ENCODE measurements around the gene SYT13.

- no peak for TF ChIP-seq CEBPB (IDR thresholded peaks at IDR 0.05)
- no peak for TF ChIP-seq EP300 (IDR thresholded peaks at IDR 0.05; ENCODE audit: borderline replicate concordance)
- TF ChIP-seq TAF1 (IDR thresholded peaks at IDR 0.05; ENCODE audit: low read depth), result no peak
- TF ChIP-seq YY1 (IDR thresholded peaks at IDR 0.05; ENCODE audit: low read depth), result no peak
- TF ChIP-seq CREB1 (IDR thresholded peaks at IDR 0.05; ENCODE audit: low read depth), result no peak
- TF ChIP-seq RAD21 (IDR thresholded peaks at IDR 0.05; ENCODE audit: low read depth), result no peak
- no peak for TF ChIP-seq FOXM1 (IDR thresholded peaks at IDR 0.05; ENCODE audit: borderline replicate concordance, low read depth)
- no peak for TF ChIP-seq MAX (IDR thresholded peaks at IDR 0.05)
- TF ChIP-seq TCF12 (IDR thresholded peaks at IDR 0.05; ENCODE audit: low read depth), result no peak
- no peak for TF ChIP-seq NFIC (IDR thresholded peaks at IDR 0.05)
- TF ChIP-seq REST (IDR thresholded peaks at IDR 0.05; ENCODE audit: low read depth), result no peak
- TF ChIP-seq ZBTB7A (IDR thresholded peaks at IDR 0.05; ENCODE audit: low read depth), result no peak
Measured at GRCh38 chr11:45248501-45249011, 37.6 kb downstream of the SYT13 start.

Measured in Ishikawa (cell line).